ENCODE results near the gene MUC20.
"Not testable (repeated sequence)": the region's sequence is repeated elsewhere in the genome, so short reads cannot be mapped to it uniquely, and the experiment has no call there.

Gene MUC20

GRCh38 chr3:195690951-195691350, 29.8 kb upstream of the MUC20 start:
- no peak for TF ChIP-seq CTCF (IDR thresholded peaks at IDR 0.05; ENCODE audit: extremely low read depth, insufficient read depth, missing control alignments)
- no peak for DNase-seq (ENCODE audit: low spot score)
- in situ Hi-C loops (cut with MboI; ENCODE audit: low pct_unique_long_range_greater_than_20kb, low sequenced_read_pairs, unreplicated experiment), result no loop called here

- in situ Hi-C loops (cut with MboI; ENCODE audit: low pct_unique_long_range_greater_than_20kb, low sequenced_read_pairs, unreplicated experiment); DNase-seq (ENCODE audit: low spot score): not testable (repeated sequence)
These were observed 29.0 kb upstream of the MUC20 start for GRCh38 chr3:195691596-195692353.

GRCh38 chr3:195692354-195692685, 28.5 kb upstream of the MUC20 start:
- in situ Hi-C loops (cut with MboI; ENCODE audit: low pct_unique_long_range_greater_than_20kb, low sequenced_read_pairs, unreplicated experiment), result no loop called here
- TF ChIP-seq CTCF (IDR thresholded peaks at IDR 0.05; ENCODE audit: extremely low read depth, insufficient read depth, missing control alignments), result no peak
- DNase-seq (ENCODE audit: low spot score), result no peak

GRCh38 chr3:195692781-195693427, 27.9 kb upstream of the MUC20 start:
- DNase-seq (ENCODE audit: low spot score), result no peak
- TF ChIP-seq CTCF (IDR thresholded peaks at IDR 0.05; ENCODE audit: extremely low read depth, insufficient read depth, missing control alignments), result no peak
- in situ Hi-C loops (cut with MboI; ENCODE audit: low pct_unique_long_range_greater_than_20kb, low sequenced_read_pairs, unreplicated experiment), result no loop called here

GRCh38 chr3:195693428-195694216, 27.2 kb upstream of the MUC20 start:
- DNase-seq (ENCODE audit: low spot score), result no peak
- no peak for TF ChIP-seq CTCF (IDR thresholded peaks at IDR 0.05; ENCODE audit: extremely low read depth, insufficient read depth, missing control alignments)
- in situ Hi-C loops (cut with MboI; ENCODE audit: low pct_unique_long_range_greater_than_20kb, low sequenced_read_pairs, unreplicated experiment), result no loop called here

GRCh38 chr3:195694217-195695076, 26.3 kb upstream of the MUC20 start:
- in situ Hi-C loops (cut with MboI; ENCODE audit: low pct_unique_long_range_greater_than_20kb, low sequenced_read_pairs, unreplicated experiment); DNase-seq (ENCODE audit: low spot score): not testable (repeated sequence)

GRCh38 chr3:195696632-195697278, 24.0 kb upstream of the MUC20 start:
- in situ Hi-C loops (cut with MboI; ENCODE audit: low pct_unique_long_range_greater_than_20kb, low sequenced_read_pairs, unreplicated experiment), result no loop called here
- no peak for DNase-seq (ENCODE audit: low spot score)
- no peak for TF ChIP-seq CTCF (IDR thresholded peaks at IDR 0.05; ENCODE audit: extremely low read depth, insufficient read depth, missing control alignments)

Measured in GM13977 (cell line).